GM21619 (cell line): ENCODE data around the gene OR1F1.

Experiments used
- ATAC-seq: cut with Tn5 transposase; IDR thresholded peaks from one replicate; pipeline ENCODE4 v1.9.1; 2021; ENCODE audit not compliant: unreplicated experiment

OR1F1 gene

DNA sequence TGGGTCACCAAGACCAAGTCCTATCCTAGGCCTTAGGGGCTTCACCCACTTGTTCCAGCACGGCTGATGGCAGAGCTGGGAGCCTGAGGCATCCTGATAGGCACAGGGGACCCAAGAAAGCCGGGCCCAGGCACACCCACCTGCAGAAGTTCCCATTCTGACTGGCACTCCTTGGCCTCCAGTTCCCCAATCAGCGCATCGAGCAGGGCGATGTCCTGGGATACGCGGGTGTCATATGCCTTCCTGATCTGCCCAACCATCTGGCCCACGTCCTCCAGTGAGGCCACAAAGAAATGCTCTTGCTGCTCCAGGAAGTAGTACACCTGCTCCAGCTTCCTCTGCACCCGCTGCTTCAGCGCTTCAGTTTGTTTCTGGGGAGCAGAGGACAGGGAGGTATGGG, 58.9 kb downstream of the OR1F1 start:
- no peak for ATAC-seq

DNA sequence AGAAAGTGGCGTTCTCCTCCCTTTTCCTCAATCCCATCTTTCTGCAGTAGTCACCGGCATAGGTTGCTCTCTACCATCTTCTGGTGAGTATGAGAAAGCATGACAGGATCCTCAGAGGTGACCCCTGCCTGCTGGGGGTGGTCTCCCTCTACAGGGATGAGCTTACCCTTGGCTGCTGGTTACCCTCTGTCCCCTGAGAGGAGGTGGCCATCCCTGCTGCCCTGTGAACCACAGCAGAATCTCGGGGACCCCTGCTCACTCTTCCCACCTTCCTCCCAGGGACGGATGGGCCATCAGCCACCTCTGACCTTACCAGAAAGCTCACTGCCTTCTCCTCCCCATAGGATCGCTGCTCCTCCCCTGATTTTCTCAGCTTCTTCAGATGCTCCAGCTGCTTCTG, 60.6 kb downstream of the OR1F1 start:
- no peak for ATAC-seq

DNA sequence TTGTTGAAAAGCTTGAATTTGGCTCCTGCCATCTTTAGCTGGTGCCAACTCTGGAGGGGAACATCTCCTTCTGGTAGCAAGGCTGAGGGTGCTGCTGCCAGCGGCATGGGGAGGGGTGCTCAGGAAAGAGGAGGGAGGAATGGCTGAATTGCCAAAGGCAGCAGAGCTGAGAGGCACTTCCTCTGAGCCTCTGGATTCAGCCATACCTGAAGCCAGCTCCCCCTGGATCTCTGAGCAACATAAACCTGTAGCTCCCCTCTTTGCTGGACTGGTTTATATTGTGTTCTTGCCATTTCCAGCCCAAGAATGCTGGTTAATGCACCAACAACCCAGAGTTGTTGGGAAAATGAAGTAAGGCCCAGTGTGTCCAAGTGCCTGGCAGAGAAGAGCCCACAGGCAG, 61.0 kb downstream of the OR1F1 start:
- no peak for ATAC-seq

DNA sequence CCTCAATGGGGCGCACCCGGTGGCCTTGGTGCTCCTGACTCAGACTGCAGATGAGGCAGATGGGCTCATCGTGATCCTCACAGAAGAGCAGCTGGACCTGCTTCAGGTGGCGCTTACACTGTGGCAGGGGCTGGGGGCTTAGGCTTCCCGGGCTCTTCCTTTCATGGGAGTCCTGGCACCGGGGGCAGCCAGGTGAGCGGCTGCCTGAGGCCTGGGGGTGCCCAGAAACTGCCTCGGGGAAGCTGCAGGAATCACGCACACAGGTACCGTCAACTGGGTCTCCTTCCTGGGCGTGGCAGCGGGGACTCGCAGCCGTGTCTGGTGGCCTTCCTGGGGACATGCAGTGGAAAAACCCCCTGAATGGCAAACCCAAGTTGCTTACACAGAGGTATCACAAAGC, 61.4 kb downstream of the OR1F1 start:
- no peak for ATAC-seq

DNA sequence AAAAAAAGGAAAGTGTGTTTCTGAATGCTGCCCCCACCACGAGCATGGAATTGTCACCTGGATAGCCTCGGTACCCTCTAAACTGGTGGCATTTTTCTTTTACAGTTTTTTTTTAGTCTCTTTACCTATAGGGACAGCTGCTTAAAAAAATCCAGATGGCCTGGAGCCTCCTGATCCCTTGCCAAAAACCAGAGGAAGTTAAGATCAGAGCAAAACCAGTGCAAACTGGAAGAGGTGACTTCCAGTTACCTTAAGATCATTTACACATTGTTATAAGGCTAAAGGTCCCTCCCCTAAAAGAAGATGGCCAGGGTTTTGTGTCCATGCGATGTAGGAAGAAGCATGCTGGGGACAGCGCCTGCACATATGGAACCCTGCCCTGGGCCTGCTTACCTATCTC, 65.0 kb downstream of the OR1F1 start:
- no peak for ATAC-seq

DNA sequence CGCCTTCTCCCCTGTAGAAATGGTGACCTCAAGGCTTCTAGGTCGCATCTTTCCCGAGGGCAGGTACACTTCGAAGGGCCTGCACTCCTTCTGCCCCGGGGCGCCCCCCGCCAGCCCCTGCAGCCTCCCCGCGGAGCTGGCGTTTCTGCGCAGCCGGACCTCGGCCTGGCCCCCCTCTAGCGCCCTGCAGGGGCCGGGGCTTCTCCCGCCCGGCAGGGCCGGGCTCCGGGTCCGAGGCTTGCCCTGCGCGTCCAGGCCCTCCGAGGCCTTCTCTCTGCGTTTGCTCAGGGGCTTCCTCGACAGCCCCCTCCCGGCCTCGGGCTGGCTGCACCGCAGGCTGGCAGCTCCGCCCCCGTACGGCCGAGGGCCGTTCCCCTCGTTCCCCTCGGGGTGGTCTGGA, 66.3 kb downstream of the OR1F1 start:
- no peak for ATAC-seq
